ENCODE data around the gene LPAR2.
A peak's percentile ranks its signal among the peaks of the same experiment; 100 is the strongest.
"Not testable (repeated sequence)": the region's sequence is repeated elsewhere in the genome, so short reads cannot be mapped to it uniquely, and the experiment has no call there.

The LPAR2 gene

GRCh38 chr19:19630062-19630414 is 2.0 kb upstream of the LPAR2 start:
- DNase-seq: no peak

- no peak for DNase-seq
Measured at GRCh38 chr19:19628501-19629134, 598 bp upstream of the LPAR2 start.

GRCh38 chr19:19626516-19627472 is 1.2 kb downstream of the LPAR2 start:
- DNase-seq: no peak

- no peak for DNase-seq
Measured at GRCh38 chr19:19624032-19624570, 3.9 kb downstream of the LPAR2 start.

GRCh38 chr19:19623383-19623782 is 4.6 kb downstream of the LPAR2 start:
- DNase-seq: no peak

GRCh38 chr19:19619849-19620210 is 8.2 kb downstream of the LPAR2 start:
- no peak for DNase-seq

- DNase-seq: no peak
Measured at GRCh38 chr19:19619181-19619848, 8.7 kb downstream of the LPAR2 start.

GRCh38 chr19:19618219-19619051 is 9.6 kb downstream of the LPAR2 start, which contains the start of gene PBX4:
Gene PBX4, minus strand, starts transcription at chr19:19618687. Its CDS starts 58 bp downstream, at chr19:19618629.
- peak; percentile 94 for DNase-seq

- no peak for DNase-seq
Measured at GRCh38 chr19:19615086-19615485, 12.9 kb downstream of the LPAR2 start.

- no peak for DNase-seq
Measured at GRCh38 chr19:19613506-19613905, 14.5 kb downstream of the LPAR2 start.

GRCh38 chr19:19610376-19611202 is 17.4 kb downstream of the LPAR2 start:
- no peak for DNase-seq

GRCh38 chr19:19606686-19607085 is 21.3 kb downstream of the LPAR2 start:
- not testable (repeated sequence) for DNase-seq

GRCh38 chr19:19606021-19606420 is 22.0 kb downstream of the LPAR2 start:
- DNase-seq: no peak

GRCh38 chr19:19602713-19603324 is 25.2 kb downstream of the LPAR2 start:
- no peak for DNase-seq

GRCh38 chr19:19602136-19602712 is 25.8 kb downstream of the LPAR2 start:
- no peak for DNase-seq

GRCh38 chr19:19600793-19601330 is 27.2 kb downstream of the LPAR2 start:
- no peak for DNase-seq

GRCh38 chr19:19598728-19599451 is 29.1 kb downstream of the LPAR2 start:
- DNase-seq: not testable (repeated sequence)

GRCh38 chr19:19597809-19598306 is 30.2 kb downstream of the LPAR2 start:
- no peak for DNase-seq

- DNase-seq: no peak
Measured at GRCh38 chr19:19595171-19595701, 32.8 kb downstream of the LPAR2 start.
